Sigmoid colon (tissue), 4 donors: ENCODE data around the gene FGD5.

Experiments
- CTCF ChIP-seq, 4 experiments: fragments of 450-650 bp in 3 of 4; fragments of 200-600 bp in 1 of 4; IDR thresholded peaks; one replicate each; pipeline ENCODE4 v1.5.1; 2016 to 2019; ENCODE audit warnings: antibody characterized with exemption in 4 of 4, mild to moderate bottlenecking in 3 of 4, moderate library complexity in 2 of 4
- EP300 ChIP-seq, 4 donors: sonication (generic); formaldehyde crosslinking; IDR thresholded peaks; one replicate each; pipeline ENCODE4 v1.6.1; 2017; ENCODE audit warnings: antibody characterized with exemption in 4 of 4
- POLR2A ChIP-seq, 2 donors: fragments of 450-650 bp; IDR thresholded peaks; one replicate each; pipeline ENCODE4 v1.6.1; 2016; ENCODE audit warnings: antibody characterized with exemption in 2 of 2, mild to moderate bottlenecking in 2 of 2, moderate library complexity in 2 of 2
- POLR2AphosphoS5 ChIP-seq, 4 donors: sonication (generic); formaldehyde crosslinking; IDR thresholded peaks; one replicate each; pipeline ENCODE4 v1.6.1; 2017; ENCODE audit warnings: antibody characterized with exemption in 4 of 4

- no peak for TF ChIP-seq POLR2A (IDR thresholded peaks at IDR 0.05)
- no peak for TF ChIP-seq CTCF (IDR thresholded peaks at IDR 0.05)
- no peak for TF ChIP-seq POLR2AphosphoS5 (IDR thresholded peaks at IDR 0.05)
- no peak for TF ChIP-seq EP300 (IDR thresholded peaks at IDR 0.05)
Measured at GRCh38 chr3:14834121-14834520, 15.4 kb downstream of the FGD5 start.
